Measurements from ENCODE around the gene DDX10.
"Not testable (repeated sequence)": the region's sequence is repeated elsewhere in the genome, so short reads cannot be mapped to it uniquely, and the experiment has no call there.

The DDX10 gene

DNA sequence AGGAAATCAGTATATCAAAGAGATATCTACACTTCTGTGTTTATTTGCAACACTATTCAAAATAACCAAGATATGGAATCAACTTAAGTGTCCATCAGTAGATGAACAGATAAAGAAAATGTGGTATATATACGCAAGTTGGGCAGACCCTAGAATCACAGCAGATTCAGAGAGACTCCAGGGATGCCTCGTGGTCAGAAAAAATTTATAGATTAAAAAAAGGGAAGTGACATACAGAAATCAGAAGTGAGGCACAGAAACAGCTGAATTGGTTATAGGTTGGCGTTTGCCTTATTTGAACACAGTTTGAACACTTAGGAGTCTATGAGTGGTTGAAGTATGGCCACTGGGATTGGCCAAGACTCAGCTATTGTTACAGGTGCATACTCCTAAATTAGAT is 10.8 kb upstream of the DDX10 start:
- H3K9ac ChIP-seq (ENCODE audit: low read length); H2AK5ac ChIP-seq (ENCODE audit: low read length); H3K4me3 ChIP-seq (ENCODE audit: low read depth, low read length); H3K18ac ChIP-seq (ENCODE audit: low read length); H2AFZ ChIP-seq (ENCODE audit: insufficient read depth, low read length, poor library complexity); H3K4me1 ChIP-seq (ENCODE audit: control insufficient read depth in 1 of 2, insufficient read depth in 2 of 2, low read length in 2 of 2); H3K36me3 ChIP-seq (ENCODE audit: control insufficient read depth in 1 of 2, insufficient read depth in 2 of 2, low read length in 2 of 2); H3K27me3 ChIP-seq (ENCODE audit: insufficient read depth, low read length); DNase-seq; H2BK12ac ChIP-seq (ENCODE audit: low read length); H2BK5ac ChIP-seq (ENCODE audit: low read depth, low read length, poor library complexity); H3K27ac ChIP-seq (ENCODE audit: low read depth, low read length); H4K12ac ChIP-seq (ENCODE audit: low read depth, low read length); H3K4me2 ChIP-seq (ENCODE audit: low read length); H3K4ac ChIP-seq (ENCODE audit: low read depth, low read length); H2BK120ac ChIP-seq (ENCODE audit: insufficient read depth, low read length, poor library complexity); H4K91ac ChIP-seq (ENCODE audit: low read depth, low read length); H3K14ac ChIP-seq (ENCODE audit: low read length); H3K79me1 ChIP-seq (ENCODE audit: low read length); H4K8ac ChIP-seq (ENCODE audit: low read depth, low read length); H3K79me2 ChIP-seq (ENCODE audit: control insufficient read depth, insufficient read depth, low read length, poor library complexity); H3K9me3 ChIP-seq (ENCODE audit: insufficient read depth, low read depth, low read length); H3K23ac ChIP-seq (ENCODE audit: low read length): not testable (repeated sequence)
- no CpG with 5 or more reads among the region's 3 CpGs for WGBS (ENCODE audit: extremely low coverage, insufficient coverage, insufficient read length)

DNA sequence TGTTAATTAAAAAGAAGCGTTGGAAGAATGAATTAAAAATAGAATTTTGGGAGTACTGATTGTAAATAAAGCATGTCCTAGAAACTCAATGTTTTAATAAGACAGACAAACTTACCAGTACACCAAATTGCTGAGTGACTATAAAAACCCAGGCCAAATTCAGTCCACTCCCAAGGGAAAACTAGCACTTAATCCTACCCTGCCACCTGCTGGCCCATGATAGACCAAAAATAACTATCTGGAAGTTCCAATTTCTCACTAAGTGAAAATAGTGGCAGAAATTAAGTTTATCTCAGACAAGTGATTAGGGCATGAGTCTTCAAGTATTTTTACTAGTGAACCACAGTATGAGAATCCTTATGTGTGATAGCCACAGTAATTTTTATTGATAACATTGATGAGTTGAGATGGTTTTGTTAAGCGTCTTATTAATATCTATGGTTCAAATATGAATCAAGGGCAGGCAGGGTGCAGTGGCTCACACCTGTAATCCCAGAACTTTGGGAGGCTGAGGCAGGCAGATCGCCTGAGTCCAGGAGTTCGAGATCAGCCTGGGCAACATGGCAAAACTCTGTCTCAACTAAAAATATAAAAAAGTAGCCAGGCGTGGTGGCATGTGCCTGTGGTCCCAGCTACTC is 9.8 kb upstream of the DDX10 start:
- Histone ChIP-seq H3K9me3 (ENCODE audit: insufficient read depth, low read depth, low read length) (no peaks in the 10 kb centered on the region), H3K79me2 (ENCODE audit: control insufficient read depth, insufficient read depth, low read length, poor library complexity) (no peaks in the 10 kb centered on the region), H3K36me3 (ENCODE audit: control insufficient read depth in 1 of 2, insufficient read depth in 2 of 2, low read length in 2 of 2) (no peaks in the 10 kb centered on the region), H3K4me2 (ENCODE audit: low read length) (no peak overlapping the region), H2BK5ac (ENCODE audit: low read depth, low read length, poor library complexity) (no peak overlapping the region), H3K14ac (ENCODE audit: low read length) (no peak overlapping the region), H4K91ac (ENCODE audit: low read depth, low read length) (no peak overlapping the region), H2AK5ac (ENCODE audit: low read length) (no peak overlapping the region), H2BK12ac (ENCODE audit: low read length) (no peak overlapping the region), H3K23ac (ENCODE audit: low read length) (no peak overlapping the region), H3K18ac (ENCODE audit: low read length) (no peak overlapping the region), H2BK120ac (ENCODE audit: insufficient read depth, low read length, poor library complexity) (no peak overlapping the region), H2AFZ (ENCODE audit: insufficient read depth, low read length, poor library complexity) (no peak overlapping the region), H4K12ac (ENCODE audit: low read depth, low read length) (no peak overlapping the region), H3K27me3 (ENCODE audit: insufficient read depth, low read length) (no peaks in the 10 kb centered on the region), H3K4ac (ENCODE audit: low read depth, low read length) (no peak overlapping the region), H3K9ac (ENCODE audit: low read length) (no peak overlapping the region), H3K27ac (ENCODE audit: low read depth, low read length) (no peak overlapping the region), H3K4me3 (ENCODE audit: low read depth, low read length) (no peak overlapping the region), H3K4me1 (ENCODE audit: control insufficient read depth in 1 of 2, insufficient read depth in 2 of 2, low read length in 2 of 2) (no peaks in the 10 kb centered on the region), H3K79me1 (ENCODE audit: low read length) (no peaks in the 10 kb centered on the region), H4K8ac (ENCODE audit: low read depth, low read length) (no peak overlapping the region)
- DNase-seq, result peak; percentile 46 to 78
- WGBS (ENCODE audit: extremely low coverage, insufficient coverage, insufficient read length), result no CpG with 5 or more reads among the region's 5 CpGs

DNA sequence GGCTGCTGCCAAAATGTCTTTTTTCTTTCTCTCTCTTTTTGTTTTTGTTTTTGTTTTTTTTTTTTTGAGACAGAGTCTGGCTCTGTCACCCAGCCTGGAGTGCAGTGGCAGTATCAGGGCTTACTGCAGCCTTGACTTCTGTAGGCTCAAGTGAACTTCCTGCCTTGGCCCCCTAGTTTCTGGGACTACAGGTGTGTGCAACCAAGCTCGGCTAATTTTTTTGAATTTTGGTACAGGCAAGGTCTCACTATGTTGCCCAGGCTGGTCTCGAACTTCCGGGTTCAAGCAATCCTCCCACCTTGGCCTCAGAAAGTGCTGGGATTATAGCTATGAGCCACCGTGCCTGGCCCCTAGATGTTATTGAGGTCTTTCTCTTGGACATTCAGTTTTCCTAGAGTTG is 2.2 kb upstream of the DDX10 start:
- Histone ChIP-seq H2BK5ac (ENCODE audit: low read depth, low read length, poor library complexity) (no peak overlapping the region), H3K4me3 (ENCODE audit: low read depth, low read length) (no peak overlapping the region), H3K79me2 (ENCODE audit: control insufficient read depth, insufficient read depth, low read length, poor library complexity) (peaks cover 7% of the 10 kb centered on the region), H3K23ac (ENCODE audit: low read length) (no peak overlapping the region), H3K4me2 (ENCODE audit: low read length) (no peak overlapping the region), H4K12ac (ENCODE audit: low read depth, low read length) (peak overlapping the region; percentile 18), H3K79me1 (ENCODE audit: low read length) (peaks cover 5% of the 10 kb centered on the region), H3K4ac (ENCODE audit: low read depth, low read length) (no peak overlapping the region), H3K27me3 (ENCODE audit: insufficient read depth, low read length) (no peaks in the 10 kb centered on the region), H2BK120ac (ENCODE audit: insufficient read depth, low read length, poor library complexity) (no peak overlapping the region), H2AFZ (ENCODE audit: insufficient read depth, low read length, poor library complexity) (no peak overlapping the region), H2BK12ac (ENCODE audit: low read length) (no peak overlapping the region), H3K27ac (ENCODE audit: low read depth, low read length) (no peak overlapping the region), H3K18ac (ENCODE audit: low read length) (no peak overlapping the region), H3K14ac (ENCODE audit: low read length) (no peak overlapping the region), H3K4me1 (ENCODE audit: control insufficient read depth in 1 of 2, insufficient read depth in 2 of 2, low read length in 2 of 2) (peaks cover 0 to 4% of the 10 kb centered on the region in 2 experiments), H2AK5ac (ENCODE audit: low read length) (no peak overlapping the region), H3K36me3 (ENCODE audit: control insufficient read depth in 1 of 2, insufficient read depth in 2 of 2, low read length in 2 of 2) (no peaks in the 10 kb centered on the region), H3K9me3 (ENCODE audit: insufficient read depth, low read depth, low read length) (no peaks in the 10 kb centered on the region), H4K91ac (ENCODE audit: low read depth, low read length) (no peak overlapping the region), H4K8ac (ENCODE audit: low read depth, low read length) (no peak overlapping the region), H3K9ac (ENCODE audit: low read length) (no peak overlapping the region)
- no peak for DNase-seq
- WGBS (ENCODE audit: extremely low coverage, insufficient coverage, insufficient read length), result no CpG with 5 or more reads among the region's 4 CpGs

DNA sequence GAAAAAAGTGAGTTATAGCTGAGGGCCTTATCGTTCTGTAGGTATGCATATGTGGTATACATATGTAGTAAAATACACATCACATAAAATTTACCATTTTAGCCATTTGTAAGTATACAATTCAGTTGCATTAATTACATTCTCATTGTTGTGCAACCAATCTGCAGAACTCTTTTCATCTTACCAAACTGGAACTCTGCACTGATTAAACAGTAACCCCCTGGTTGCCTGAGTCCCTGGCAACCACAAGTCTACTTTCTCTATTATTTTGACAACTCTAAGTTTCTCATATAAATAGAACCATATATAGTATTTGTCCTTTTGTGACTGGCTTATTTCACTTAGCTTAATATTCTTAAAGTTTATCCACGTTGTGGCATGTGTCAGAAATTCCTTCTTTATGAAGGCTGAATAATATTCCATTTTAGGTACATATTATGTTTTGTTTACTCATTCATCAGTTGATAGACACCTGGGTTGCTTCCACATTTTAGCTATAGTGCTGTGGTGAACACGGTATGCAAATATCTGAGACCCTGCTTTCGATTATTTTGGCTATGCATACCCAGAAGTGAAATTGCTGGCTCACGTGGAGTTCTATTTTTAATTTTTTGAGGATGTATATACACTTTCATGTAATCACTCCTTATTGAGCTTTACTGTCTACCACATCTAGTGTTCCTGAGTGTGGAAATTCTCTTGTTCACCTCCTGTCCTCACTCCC is 1.6 kb upstream of the DDX10 start:
- H3K9ac ChIP-seq (ENCODE audit: low read length), result no peak overlapping the region
- no CpG with 5 or more reads among the region's 5 CpGs for WGBS (ENCODE audit: extremely low coverage, insufficient coverage, insufficient read length)
- H2AFZ ChIP-seq (ENCODE audit: insufficient read depth, low read length, poor library complexity), result no peak overlapping the region

More for the DNA sequence above, 1.6 kb upstream of the DDX10 start:
- Histone ChIP-seq H2BK5ac (ENCODE audit: low read depth, low read length, poor library complexity) (no peak overlapping the region), H3K79me2 (ENCODE audit: control insufficient read depth, insufficient read depth, low read length, poor library complexity) (peaks cover 7% of the 10 kb centered on the region), H4K12ac (ENCODE audit: low read depth, low read length) (no peak overlapping the region), H3K27me3 (ENCODE audit: insufficient read depth, low read length) (no peaks in the 10 kb centered on the region), H3K79me1 (ENCODE audit: low read length) (peaks cover 5% of the 10 kb centered on the region), H3K4me2 (ENCODE audit: low read length) (no peak overlapping the region), H3K27ac (ENCODE audit: low read depth, low read length) (no peak overlapping the region), H2AK5ac (ENCODE audit: low read length) (no peak overlapping the region), H2BK120ac (ENCODE audit: insufficient read depth, low read length, poor library complexity) (no peak overlapping the region), H4K8ac (ENCODE audit: low read depth, low read length) (no peak overlapping the region), H3K18ac (ENCODE audit: low read length) (no peak overlapping the region), H3K36me3 (ENCODE audit: control insufficient read depth in 1 of 2, insufficient read depth in 2 of 2, low read length in 2 of 2) (no peaks in the 10 kb centered on the region), H3K4ac (ENCODE audit: low read depth, low read length) (no peak overlapping the region), H3K4me3 (ENCODE audit: low read depth, low read length) (no peak overlapping the region), H2BK12ac (ENCODE audit: low read length) (no peak overlapping the region), H3K23ac (ENCODE audit: low read length) (no peak overlapping the region), H3K4me1 (ENCODE audit: control insufficient read depth in 1 of 2, insufficient read depth in 2 of 2, low read length in 2 of 2) (peaks cover 0 to 4% of the 10 kb centered on the region in 2 experiments), H3K9me3 (ENCODE audit: insufficient read depth, low read depth, low read length) (no peaks in the 10 kb centered on the region), H4K91ac (ENCODE audit: low read depth, low read length) (no peak overlapping the region), H3K14ac (ENCODE audit: low read length) (no peak overlapping the region)
- no peak for DNase-seq

Data from trophoblast cell (in vitro differentiated cells and primary cell).